SW 1271 (cell line): ENCODE measurements around the gene KCNIP4.
A peak's percentile ranks its signal among the peaks of the same experiment; 100 is the strongest.

Experiments
- DNase-seq, 2 experiments: peaks; one replicate each; lab custom pipeline; 2025; lab: John Stamatoyannopoulos, UW

Gene KCNIP4

GRCh38 chr4:21848021-21848420 is 100.6 kb downstream of the KCNIP4 start:
- DNase-seq: no peak

DNA sequence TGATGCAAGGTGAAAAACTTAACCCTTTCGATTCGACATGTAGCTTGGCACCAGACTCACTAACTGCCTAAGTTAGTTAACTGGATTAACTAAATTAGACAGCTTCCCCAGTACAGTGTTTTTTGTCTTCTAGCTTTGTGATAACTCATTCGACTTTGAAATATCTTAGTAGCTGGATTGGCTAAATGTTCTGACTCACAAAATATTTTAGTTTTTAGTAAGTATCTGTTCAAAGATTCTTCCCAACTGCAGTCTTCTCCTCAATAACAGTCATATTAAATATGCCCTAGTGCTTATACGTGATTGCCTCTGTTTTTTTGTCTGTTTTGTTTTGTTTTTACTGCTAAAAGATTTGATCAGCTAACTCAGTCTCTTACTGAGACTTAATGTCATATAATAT is 102.9 kb downstream of the KCNIP4 start:
- DNase-seq: no peak

DNA sequence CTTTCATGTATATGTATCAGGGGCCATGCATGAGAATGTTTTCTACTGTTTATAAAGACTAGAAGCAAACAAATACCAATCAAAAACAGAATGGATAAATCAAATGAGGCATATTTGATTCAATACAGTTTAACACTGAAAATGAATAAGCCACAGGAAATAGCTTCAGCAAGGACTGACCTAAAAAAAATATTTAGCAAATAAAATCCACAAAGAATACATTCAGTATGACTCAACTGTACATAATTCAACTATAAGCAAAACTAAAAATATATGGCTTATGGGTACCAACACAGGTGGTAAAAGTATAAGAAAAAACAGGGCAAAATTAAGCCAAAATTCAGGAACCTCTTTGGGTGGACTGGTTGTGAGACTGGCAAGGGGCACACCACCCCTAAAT is 112.9 kb downstream of the KCNIP4 start:
- no peak for DNase-seq

DNA sequence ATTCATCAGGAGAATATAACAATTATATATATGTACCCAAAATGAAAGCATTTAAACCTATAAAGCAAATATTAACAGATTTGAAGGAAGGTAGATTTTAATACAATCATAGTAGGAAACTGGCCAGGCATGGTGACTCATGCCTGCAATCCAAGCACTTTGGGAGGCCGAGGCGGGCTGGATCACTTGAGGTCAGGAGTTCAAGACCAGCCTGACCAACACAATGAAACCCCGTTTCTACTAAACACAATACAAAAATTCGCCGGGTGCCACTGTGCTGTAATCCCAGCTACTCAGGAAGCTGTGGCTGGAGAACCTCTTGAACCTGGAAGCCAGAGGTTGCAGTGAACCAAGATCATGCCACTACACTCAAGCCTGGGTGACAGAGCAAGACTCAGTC is 118.3 kb downstream of the KCNIP4 start:
- DNase-seq: no peak

DNA sequence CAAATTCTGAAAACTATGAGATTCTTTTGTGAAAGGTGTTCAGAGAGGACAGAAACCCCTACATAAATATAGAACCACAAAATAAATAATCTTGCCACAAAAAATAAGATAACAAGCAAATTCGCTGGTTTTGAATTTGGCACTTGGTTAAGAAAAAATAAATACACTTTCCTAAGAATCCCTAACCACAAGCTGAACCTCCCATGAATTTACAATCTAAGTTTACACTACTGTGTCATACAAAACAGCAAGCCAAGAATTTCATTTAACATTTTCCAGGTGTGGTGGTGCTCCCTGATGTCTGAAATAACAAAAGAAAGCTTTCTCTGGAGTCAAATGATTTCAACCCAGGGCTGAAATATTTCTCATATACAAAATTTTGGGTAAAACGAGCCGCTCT is 121.0 kb downstream of the KCNIP4 start:
- DNase-seq: no peak

DNA sequence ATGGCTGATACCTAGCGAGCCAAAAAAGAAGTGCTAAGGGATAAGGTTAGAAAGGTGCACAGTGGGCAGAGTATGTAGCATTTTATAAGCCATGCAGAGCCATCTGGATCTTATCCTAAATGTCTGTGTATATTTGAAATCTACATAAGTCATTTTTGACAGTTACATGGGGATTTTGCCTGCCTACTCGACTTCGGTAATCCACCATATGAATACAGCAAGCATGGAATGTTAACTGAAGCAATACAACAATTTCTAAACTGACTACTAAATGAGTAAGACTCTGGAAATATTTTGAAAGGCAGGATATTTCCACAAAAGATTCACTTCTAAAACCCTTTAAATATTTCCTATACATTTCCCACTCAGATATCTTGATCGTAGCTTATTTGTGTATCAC is 122.5 kb downstream of the KCNIP4 start:
- DNase-seq: no peak

GRCh38 chr4:21819086-21819485 is 129.5 kb downstream of the KCNIP4 start:
- DNase-seq: no peak

DNA sequence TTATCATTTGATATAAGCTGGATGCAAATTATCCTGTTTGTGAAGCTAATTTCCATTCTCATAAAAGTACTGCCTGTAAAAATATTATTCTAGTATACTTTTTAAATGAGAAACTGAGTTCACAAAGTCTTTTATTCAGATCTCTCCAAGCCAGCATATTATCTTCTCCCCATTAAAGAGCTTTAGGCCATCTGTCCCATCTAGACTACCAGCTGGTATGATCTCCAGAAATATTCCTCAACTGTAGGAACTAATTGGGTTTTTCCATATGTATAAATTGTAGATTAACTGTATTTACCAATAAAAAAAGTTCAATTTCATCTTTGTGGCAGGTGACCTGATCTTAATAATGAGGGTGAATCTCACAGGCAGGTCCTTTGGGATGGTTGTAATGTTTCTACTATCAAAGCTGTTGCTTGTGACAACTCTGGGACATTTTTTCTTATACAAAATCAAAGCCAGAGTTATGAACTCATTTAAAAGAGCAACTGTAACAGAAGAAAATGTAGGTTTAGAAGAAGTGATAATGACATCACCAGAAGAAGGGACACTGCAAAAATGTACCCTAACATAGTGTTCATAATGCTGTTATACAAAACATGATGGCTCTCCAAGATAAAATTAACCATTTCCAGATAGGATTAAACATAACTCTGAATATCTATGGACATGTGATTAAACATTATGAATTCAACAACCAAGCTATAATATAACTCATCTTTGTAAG is 132.8 kb downstream of the KCNIP4 start:
- DNase-seq: no peak

- DNase-seq: peak in 1 of 2 experiments; percentile 18
Observed at GRCh38 chr4:21811565-21811964, 137.0 kb downstream of the KCNIP4 start.

DNA sequence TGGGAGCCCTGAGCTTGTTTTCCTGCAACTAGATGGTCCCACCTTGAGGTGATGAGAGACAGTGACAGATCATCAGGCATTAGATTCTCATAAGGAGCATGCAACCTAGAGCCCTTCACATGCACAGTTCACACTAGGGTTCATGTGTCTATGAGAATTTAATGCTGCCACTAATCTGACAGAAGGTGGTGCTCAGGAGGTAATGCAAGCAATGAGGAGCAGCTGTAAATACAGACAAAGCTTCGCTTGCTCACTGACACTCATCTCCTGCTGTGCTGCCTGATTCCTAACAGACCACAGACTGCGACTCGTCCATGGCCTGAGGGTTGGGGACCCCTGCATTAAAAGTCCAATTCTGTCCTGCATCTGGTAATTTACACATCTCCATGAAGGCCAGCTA is 141.6 kb downstream of the KCNIP4 start:
- DNase-seq: no peak

DNA sequence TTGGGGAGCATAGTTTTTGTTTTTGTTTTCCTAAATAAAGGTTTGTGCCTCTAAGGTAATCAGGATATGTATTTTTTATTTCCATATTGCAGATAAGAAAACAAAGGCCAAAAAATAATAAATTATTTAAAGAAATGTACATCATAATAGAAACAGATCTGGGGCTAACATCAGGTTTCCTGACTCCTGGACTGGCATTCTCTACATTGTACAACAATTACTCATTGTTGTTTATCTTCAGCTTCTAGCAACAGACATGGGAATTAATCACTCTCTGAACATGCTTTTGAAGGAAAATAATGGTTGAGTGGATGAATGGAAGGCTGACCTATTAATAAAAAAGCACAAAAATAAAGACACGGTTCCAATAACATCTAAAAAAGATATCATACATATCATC is 146.2 kb downstream of the KCNIP4 start:
- peak in 1 of 2 experiments; percentile 78 for DNase-seq

DNA sequence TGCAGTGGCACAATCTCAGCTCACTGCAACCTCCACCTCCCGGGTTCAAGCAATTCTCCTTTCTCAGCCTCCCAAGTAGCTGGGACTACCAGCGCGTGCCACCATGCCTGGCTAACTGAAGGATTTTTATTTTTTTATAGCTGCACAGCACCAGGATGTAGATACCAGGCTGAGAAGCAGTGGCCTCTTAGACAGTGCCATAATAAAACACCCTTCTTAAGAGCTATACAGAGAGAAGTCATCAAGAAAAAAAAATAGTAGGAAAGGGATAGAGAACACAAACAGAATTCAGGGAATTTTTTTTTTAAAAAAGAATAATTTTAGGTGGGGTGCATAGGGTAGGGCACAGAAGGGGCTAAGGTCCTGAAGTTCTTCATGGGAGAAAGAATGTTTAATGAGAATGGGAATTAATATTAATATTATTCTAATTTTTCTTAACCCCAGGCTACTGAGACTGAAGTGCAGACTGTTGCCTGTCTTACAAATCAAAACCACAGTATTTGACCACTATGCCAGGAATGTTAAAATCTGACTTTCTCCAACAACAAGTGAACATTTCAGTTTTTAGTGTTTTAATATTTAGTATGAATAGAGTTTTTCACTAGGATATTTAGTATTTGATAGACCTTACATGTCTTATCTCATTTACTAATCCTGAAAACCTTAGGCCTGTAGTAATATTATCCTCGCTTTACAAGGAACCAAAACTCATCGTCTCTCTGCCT is 146.7 kb downstream of the KCNIP4 start:
- DNase-seq: no peak

GRCh38 chr4:21795091-21795490 is 153.5 kb downstream of the KCNIP4 start:
- no peak for DNase-seq

GRCh38 chr4:21792736-21793135 is 155.8 kb downstream of the KCNIP4 start:
- no peak for DNase-seq

DNA sequence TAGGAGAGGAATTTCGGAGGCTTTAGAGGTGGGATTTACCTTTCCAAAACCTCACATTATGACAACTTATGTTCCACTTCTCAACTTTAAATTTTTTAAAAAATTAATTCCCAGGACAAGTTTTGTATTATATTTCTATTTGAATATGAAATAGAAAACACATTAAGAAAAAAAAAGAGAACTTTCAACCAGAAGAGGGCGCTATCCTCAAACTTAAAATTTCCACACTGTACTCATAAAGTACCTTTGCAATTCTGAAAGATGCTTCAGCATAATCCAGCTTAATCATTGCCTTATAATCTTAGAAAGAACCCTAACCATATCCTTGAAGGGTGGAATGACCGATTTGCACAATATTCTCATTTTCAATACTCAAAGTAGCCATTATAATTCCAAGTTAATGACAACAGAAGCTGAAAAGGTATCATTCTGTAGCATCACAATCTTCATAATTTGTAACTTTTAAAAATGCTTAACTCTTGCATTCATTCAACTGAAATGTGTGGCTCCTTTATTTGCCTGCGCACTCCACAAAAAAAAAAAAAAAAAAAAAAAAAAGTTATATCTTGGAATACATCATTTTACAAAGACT is 158.0 kb downstream of the KCNIP4 start:
- DNase-seq: peak in 1 of 2 experiments; percentile 42

- no peak for DNase-seq
Observed at GRCh38 chr4:21780148-21780547, 168.4 kb downstream of the KCNIP4 start.

- DNase-seq: no peak
Observed at GRCh38 chr4:21778702-21779101, 169.9 kb downstream of the KCNIP4 start.

GRCh38 chr4:21775703-21776102 is 172.9 kb downstream of the KCNIP4 start:
- DNase-seq: no peak

DNA sequence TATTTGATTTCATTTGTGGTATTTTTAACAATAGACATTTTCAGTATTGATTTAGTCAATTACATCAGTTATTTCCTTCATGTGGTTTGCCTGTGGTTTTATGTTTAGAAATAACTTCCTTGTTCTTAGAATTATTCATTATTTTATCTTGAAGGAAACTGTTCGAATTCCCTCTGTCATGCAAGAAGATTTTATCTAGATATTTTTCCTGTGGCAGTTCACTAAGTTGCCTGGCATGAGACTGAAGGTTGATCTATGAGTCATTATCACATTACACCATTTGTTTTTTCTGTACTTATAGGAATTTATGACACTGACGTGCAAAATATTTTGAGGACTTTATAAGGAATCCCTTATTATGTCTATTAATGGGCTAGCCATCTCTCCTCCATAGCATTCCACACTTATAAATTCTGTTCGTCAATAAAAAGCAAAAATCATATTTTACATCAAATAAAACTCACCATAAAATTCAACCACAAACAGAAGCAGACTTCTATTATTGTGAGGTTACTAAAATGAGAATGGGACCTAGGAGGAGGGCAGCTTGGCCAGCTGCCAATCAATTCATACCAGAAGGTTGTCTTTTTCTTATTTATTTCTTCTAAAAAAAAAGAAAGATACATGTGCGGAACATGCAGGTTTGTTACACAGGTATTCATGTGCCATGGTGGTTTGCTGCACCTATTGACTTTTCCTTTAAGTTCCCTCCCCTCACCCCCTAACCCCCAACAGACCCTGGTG is 179.0 kb downstream of the KCNIP4 start:
- DNase-seq: peak in 1 of 2 experiments; percentile 45

DNA sequence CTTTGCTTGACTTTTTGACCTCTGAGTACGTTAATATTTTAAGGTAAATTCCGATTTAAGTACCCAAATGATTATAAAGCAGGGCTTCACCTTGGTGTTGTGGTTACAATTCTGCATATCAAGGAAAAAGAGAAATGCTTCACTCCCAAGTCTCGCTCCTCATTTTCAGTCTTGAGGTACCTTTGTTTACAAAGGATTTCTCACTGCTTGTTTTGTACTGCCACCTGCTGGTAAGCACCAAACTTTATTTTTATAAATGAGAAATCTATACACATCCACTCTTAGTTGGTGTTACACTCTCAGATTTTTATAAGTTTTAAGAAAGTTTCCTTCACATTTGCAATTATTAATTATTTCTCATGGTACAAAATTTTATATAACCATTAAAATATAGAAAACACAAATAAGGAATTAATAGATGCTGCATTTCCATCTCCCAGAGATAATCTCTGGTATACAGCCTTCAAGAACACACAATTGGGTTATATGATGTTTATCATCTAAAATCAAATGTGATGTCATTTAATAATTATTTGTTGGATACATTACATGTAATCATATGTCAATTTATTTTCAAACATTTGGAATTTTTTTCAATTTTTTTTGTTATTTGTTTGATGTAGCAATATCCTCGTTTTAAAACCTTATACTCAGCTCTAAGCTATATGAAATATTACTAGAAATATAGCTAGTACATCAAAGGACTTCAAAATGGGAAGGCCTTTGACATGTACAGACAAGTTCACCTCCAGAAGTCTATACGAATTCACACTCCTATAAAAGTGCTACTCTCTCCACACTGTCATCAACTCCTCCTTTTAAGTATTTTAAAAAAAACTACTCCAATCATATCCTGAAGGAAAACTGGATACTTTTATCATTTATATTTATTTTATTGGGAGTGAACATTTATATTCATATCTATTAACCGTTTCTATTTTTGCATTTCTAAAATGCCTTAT is 179.9 kb downstream of the KCNIP4 start:
- DNase-seq: peak; percentile 8 to 47

DNA sequence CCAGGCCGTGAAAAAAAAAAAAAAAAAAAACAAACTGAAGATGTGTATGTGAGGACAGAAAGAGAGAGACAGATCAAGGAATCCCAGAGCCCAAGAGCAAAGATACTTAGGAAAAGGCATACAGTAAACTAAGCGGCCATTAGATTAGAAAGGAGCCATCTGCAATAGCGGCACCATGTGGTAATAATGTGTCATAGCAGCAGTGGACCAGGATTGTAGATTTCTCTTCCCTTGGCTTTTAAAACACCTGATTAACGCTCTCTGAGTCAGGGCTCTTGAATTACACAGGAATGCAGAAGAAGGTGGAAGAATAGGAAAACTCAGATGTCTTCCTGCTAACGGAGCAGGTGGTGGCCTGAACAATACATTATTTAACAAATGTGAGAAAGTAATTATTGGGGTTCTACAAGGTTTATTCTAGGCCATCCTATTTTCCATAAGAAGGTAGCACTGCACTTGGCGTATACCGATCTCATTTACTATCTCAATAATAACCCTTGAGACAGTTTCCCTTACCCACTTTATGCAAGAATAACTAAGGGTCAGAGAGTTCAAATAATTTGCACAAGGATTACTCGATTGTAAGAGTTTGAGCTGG is 182.7 kb downstream of the KCNIP4 start:
- DNase-seq: peak; percentile 1 to 57
